GM21529 (cell line): ENCODE measurements around the gene KCNQ4.

Source experiments
- ATAC-seq: cut with Tn5 transposase; IDR thresholded peaks from one replicate; pipeline ENCODE4 v1.9.1; 2021; ENCODE audit not compliant: unreplicated experiment

KCNQ4 gene

DNA sequence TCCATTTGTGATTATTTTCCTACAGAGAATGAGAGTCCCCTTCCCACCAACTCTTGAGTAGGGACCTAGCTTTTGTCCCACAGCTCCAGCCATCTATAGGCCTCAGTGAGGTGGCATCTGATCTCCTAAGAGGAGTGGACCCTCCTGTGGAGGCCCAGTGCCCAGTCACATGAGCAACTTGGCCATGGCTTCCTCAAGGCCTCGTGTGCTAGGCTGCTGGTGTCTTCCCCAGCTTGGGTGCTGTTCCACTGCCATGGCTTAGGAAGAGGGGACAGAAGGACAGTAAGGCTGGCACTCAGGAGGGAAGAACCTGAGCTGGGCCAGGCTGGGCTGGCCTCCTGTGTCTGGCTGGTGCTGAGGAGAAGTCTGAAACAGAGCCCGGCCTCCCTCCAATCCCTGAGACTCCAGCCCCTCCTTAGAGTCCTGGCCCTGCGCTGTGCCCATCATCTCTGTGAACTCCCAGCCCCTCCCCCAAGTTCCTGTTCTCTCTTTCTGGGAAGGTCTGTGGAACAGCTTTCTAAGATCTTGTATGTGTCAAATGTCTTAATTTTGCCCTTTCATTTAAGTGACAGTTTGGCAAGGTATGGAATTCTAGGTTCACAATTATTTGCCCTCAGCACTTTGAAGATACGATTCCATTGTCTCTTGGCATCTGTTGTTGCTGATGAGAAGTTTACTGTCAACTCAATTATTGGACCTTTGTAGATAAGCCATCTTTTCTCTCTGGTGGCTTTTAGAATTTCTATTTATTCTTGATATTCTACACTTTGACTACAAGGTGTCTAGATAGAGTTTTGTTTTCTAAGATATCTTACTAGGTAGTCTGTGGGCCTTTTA is 7.1 kb upstream of the KCNQ4 start:
- ATAC-seq: no peak

DNA sequence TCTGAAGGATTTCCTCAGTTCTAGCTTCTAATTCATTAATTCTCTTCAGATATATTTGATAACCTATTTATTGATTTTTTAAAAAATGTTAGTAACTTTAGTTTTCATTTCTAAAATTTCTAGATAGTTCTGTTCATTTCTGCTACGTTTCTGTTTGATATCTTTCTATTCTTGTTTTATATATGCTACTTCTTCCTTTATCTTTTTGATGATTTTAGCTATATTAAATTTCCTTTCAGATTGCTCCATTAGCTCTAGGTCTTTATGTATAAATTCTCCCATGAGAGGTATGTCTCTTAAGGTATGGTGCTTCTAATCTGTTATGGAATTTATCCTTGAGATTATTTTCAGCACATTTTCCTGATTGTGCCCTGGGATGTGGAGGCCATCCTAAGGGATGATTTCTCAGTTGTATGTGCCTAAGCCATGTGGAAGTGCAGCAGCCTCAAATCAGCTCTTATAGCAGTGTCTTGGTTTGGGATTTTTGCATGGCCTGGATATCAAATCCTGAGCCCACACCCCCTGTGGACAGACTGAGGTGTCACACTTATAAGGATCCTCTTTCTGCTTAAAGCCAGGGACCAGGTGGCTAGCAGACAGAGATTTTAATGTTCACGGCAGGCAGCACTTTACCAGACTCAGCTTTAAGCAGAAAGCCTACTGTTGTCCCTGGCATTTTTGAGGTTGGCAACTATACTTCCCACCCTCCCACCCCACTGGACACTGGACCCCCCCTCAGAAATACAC is 6.2 kb upstream of the KCNQ4 start:
- ATAC-seq: no peak

DNA sequence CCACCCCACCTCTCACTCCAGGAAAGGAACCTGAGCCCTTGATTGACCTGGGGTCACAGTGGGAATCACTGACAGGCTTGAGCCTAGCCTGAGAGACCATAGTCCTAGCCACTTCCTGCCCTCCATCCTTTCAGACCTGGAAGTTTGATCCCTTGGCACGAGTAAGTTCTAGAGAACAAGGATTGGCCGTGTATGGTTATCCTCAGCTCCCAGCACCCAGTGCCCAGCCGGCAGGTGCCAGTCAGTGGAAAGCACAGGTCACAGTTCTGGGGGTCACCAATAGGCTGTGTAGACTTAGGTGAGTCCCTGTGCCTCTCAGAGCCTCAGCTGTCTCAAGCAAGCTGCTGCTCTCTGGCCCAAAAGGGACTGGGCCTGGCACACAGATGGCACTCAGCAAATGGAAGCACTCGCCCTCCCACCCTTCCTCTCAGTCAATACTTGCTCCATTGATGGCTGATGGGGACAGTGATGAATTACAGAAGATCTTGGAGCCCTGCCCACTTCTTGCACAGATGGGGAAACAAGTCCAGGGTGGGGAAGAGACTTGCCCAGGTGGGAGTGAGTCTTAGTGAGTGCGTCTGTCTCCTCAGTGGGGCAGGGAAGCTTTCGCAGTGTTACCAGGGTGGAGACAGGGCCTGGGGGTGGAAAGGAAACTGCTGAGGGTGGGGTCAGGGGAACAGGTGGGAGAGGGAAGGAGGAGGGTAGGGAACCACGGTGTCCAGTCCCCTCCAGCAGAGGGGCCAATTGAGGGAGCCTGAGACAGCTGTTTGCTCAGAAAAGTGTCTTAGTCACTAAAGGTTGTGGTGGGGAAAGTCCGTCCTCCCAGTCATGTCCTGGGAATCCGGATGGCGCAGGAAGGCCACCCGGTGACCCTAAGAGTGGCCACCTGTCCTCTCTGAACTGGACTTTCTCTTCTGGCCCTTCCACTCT is 2.6 kb upstream of the KCNQ4 start:
- ATAC-seq: no peak

DNA sequence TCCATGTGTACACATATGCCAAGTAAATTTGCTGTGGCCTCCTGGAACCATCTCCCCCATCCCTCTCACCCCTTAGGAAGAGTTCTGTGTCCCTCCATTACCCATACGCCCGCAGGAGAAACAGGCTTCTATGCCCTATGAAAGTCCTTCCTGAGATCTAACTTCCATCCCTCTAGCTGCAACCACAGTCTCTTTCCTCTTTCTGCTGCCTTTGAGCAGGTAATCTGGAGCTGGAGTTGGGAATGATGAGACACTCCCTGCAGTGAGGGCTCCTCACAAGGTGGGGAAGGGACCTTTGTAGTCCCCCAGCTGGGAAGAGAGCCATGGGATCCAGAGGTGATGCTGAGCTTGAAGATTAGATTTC is 2.0 kb upstream of the KCNQ4 start:
- ATAC-seq: no peak

DNA sequence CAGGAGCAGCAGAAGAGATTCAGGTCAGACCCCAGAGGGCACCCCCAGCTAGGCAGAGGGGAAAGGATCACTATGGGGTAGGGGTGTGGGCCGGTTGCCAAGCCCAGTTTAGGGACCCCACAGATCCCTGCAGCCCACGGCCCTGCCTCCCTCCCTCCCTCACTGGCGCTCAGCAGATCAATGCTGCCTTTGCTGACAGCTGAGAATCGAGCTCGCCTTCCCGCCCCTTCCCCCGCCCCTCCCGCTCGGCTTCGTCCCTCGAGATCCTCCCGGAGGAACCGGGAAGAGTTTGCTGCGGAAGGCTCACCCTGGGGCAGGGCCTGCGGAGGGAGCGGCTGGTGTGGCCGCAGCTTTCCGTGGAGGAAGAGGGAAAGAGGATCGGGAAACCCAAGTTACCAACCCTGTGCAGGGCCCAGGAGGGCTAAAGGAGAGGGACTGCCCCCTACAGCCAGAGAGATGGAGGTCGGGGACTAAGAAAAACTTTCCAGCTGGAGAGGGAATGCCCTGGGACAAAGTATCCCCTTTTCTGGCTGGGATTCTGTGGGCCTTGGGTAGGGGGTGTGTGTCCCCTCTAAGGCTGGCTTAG is 1.1 kb upstream of the KCNQ4 start:
- no peak for ATAC-seq

DNA sequence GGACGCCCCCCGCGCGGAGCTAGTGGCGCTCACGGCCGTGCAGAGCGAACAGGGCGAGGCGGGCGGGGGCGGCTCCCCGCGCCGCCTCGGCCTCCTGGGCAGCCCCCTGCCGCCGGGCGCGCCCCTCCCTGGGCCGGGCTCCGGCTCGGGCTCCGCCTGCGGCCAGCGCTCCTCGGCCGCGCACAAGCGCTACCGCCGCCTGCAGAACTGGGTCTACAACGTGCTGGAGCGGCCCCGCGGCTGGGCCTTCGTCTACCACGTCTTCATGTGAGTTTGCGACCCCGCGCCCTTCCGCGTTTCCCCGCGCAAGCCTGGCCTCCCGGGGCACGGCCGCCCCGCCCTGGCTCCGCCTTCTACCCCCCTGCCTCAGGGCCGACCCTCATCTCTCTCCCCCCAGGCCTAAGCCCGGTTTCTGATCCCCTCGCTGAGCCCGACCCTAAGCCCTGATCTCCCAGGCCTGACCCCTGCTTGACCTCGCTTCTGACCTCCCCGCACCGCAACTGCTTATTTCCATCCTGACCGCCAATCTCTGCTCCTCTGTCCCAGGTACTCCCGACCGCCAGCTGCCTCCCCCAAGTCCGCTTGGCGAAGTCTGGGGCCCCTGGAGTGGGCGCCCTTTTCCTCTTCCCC is 669 bp downstream of the KCNQ4 start:
- ATAC-seq: no peak

DNA sequence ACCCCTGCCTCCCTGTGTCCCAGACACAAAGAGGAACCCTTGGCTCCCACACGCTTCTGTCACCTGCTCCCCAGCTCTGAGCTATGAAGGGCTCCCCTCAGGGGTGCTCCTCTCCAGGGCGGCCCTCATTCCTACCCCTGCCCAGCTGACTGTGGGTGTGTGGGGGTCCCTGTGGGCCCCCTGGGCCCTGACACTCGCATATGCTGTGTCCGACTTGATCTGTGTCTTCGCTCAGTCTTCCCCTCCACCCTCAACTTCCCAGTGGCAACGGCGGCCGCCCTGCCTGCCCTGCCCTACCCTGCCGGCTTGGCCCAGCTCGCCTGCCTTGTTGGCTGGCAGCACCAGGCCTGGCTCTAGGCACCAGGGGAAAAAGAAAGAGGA is 1.2 kb downstream of the KCNQ4 start:
- no peak for ATAC-seq

DNA sequence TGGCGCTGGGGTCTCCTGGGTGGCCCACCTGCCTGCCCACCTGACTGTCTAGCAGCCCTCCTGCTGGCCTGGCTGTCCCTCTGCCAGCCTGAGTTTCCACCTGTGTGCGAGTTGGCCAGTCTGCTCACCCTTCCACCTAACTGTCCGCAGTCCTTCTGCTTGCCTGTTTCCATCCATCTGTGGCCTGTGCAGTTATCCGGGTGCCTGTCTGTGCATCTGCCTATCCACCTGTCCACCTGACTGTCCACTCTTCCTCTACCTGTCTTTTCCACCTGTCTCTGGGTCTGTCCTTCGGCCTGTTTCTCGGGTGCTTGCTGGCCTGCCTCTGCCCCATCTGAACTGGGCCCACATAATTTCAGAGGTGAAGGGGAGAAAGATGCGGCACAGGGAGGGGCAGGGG is 1.9 kb downstream of the KCNQ4 start:
- no peak for ATAC-seq

DNA sequence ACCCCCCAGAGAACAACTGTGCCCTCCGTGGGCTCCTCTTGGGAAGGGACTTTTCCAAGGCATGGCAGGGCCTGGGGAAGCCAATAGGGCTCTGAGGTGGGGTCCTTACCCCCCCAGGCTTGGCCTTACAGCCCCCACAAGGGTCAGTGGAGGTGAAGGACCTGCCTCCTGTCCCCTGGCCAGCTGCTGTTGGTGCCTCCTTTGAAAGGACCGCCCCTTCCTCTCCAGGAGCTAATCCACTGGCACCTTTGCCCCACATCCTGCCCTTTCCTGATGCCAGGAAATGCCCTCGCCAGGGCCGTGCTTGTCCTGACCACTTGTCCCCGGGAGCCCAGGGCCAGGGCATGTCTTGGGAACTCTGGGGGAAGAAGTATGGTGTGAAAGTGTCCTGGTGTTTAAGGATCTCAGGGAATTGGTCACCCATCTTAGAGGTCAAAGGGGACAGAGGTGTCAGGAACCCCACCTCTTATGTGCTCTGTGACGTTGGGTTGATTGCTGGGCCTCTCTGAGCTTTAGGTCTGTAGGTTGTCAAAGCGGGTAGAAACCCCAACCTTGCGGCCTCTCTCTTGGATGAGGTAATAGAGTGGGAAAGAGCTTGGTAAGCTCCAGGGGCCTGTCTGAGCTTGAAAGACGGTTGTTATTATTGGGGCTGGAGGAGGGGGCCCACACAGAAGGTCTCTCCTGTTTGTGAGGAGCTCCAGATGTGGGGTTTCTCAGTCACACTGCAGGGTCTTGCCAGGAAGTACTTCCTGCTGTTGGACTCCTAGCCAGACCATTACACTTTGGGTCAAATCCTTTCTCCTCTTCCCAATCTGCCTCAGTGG is 2.8 kb downstream of the KCNQ4 start:
- no peak for ATAC-seq

DNA sequence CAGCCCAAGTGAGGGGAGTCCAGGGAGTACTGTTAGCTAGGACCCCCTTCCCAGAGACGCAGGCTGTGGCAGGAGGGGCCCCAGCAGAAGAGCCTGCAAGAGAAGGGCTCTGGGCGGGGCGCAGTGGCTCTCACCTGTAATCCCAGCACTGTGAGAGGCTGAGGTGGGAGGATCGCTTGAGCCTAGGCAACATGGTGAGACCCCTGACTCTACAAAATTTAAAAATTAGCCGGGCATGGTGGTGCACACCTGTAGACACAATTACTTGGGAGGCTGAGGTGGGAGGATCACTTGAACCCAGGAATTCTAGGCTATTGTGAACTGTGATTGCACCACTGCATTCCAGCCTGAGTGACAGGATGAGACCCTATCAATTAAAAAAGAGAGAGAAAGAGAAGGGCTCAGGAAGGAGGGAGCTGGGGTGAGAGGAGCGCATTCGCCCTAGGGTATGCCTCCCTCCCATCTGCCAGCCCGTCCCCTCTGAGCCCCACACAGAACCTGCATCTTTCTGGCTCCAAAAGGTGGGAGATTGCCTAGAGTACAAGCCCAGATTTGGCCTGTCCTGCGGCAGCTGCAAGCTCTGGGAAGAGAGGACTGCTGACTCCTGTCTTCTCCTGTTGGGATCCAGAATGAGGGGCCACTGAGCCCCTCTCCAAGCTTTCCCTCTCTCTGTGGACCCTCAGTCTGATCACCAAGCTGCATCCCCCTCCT is 3.6 kb downstream of the KCNQ4 start:
- no peak for ATAC-seq

DNA sequence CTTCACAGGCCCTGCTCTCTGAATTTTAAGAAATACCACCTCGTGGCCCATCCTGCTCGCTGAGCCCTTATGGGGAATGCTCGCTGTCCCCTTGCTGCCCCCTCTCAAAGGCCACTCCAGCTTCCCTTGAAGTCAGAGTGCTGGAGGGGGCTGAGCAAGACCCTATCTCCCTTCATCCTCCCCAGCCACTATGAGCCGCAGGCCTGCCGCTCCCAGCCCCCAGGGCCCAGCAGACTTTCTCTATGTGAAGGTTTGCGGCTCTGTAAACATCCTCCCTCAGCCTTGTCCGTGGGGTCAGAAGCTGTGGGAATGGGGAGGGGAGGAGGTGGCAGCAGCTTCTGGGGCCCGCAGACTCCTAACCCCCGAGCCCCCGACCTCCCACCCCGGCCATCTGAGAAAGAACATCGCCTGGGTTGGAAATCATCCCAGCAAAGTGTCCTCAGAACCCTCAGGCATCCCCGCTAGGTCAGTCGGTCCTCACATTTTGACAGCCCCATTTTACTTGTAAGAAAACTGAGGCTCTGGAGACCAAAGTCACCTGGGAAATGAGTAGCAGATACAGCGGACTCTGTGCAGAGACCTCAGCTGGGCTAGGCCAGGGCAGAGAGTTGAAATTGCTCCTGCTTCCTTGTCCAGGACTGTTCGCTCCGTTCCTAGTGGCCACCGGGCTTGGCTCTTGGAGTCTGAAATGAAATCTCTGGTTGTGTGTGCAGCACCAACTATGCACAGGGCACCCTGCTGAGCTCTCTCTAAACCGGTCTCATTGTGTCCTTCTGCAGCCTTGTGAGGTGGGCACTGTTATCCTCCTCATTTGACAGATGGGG is 4.4 kb downstream of the KCNQ4 start:
- ATAC-seq: no peak

DNA sequence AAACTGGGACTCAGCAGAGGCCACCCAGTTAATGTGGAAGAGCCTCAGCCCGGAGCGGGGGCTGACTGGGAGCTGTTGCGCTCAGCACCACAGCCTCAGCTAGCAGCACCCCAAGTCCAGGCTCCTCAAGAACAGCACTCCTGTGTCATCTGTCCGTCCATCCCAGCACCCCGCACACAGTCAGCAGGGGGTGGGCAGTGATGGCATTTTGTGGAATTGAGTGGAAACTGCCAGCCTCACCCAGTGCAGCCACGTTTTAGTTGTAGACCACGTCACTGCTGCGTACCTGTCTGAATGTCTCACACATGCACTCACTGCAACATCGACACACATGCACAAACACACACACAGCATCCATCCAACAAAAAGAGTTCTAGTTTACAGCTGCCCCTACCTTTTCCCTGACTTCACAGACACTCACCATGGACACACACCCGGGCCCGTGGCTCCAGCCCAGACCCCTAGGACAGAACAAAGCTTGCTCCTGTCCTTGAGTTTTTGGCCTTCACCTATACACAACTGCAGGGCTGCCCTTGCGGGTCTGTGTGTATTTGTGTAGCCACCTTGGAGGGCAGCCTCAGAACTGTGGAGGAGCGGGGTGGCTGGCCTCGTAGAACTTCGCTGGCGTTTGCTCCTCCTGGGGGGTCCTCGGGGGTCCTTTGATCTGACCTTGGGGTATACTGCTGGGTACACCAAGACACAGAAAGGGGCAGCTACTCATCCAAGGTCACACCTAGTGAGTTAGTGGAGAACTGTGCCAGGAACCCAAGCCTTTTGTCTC is 5.2 kb downstream of the KCNQ4 start:
- no peak for ATAC-seq

DNA sequence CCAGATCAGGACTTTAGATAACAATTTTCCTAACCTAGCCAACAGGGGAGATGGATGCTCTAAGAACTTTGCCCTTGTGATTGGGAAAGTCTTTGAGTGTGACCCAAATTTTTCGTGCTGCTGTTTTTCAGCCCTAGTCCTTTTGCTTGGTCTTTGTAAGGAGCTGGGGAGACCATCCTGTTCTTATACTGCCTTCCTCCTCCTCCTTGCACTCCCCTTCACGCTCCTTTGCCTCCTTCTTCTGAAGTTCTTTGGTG is 5.7 kb downstream of the KCNQ4 start:
- no peak for ATAC-seq

DNA sequence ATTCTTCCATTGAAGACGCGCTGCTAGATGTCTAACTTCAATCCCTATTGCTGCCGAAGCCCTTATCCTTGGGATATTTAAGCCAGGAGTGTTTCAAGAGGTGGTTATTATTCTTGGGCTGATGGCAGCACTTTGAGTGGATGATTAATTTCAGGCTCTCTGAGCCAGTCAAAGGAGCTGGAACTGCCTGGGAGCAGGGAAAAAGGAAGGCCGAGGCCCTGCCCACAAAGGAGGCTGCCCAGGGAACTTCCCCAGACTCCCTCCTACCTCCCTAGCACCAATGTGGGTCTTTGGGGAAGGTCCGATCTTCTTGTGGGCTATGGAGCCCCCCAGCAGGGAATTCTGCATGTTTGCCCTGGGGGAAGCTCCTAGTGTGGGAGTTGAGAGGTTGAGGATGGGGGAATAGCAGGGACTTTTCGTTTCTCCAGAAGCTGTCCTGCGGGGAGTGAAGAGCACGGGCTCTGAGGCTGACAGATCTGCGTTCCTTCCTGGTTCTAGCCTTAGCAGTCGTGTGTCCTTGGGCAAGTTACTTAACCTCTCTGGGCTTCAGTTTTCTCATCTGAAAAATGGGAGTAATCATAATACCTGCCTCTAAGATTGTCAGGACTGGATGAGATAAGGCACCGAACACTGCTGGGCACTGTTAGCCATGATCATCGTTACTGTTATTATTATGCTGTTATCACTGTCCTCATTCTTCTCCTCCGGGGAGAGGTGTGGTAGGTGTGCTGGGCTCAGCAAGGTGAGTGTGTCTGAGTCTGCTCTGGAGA is 6.3 kb downstream of the KCNQ4 start:
- no peak for ATAC-seq

DNA sequence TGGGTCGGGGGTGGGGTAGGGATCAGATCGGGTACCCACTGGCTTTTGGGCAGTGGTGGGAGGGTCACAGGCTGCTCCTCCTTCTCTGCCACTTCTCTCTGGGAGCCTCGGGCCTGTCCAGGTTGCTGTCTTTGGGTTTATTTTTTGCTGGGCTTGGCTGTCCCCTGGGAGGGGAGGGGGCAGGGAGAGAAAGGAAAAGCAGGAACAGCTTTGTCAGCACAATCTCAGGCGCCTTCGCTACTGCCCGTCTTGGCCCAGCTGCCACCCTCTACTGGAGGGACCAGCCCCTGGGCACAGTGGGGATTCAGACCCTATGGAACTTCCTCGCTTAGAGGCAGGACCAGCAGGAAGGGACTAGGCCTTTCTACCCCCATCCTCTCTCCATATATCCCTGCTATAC is 8.4 kb downstream of the KCNQ4 start:
- no peak for ATAC-seq

DNA sequence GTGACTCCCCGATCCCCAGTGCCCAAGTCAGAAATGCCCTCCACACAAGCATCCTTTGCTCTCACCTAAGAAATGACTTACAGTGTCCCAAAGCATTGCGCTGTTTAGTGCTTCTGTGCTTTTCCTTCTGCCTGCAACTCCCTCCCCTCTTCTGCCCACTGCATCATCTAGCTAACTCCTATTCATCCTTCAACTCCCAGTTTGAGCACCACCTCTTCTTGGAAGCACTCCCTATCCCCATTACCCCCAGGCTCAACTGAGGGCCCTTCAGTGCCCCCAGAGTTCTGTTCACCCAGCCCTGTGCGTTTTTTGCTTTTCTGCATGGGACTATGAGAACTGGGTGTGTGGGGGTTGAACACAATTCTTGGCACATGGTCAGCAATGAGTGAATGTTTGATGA is 10.0 kb downstream of the KCNQ4 start:
- no peak for ATAC-seq

DNA sequence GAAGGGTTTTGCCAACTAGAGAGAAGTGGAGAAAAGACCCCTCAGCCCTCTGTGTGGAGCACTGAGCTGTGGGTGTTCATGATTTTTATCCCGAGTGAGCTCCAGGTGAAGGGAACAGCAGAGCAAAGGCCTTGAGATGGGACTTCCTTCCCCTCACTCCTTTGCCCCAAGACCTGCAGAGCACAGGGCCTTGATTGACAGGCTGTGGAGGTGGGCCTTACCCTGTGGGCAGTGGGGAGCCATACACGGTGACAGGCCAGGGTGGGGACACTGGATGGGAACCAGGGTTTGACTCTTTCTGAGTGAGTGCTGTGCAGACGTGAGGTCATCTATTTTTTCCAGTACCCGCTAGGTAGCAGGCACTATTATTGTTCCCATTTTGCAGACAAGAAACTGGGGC is 10.5 kb downstream of the KCNQ4 start:
- ATAC-seq: no peak
